DOHH2 (cell line): ENCODE data around the gene LHFPL6.

Source experiments
- H3F3A ChIP-seq: fragments of 200-600 bp; sonication (generic), shearing (Covaris generic); 2 replicates; pipeline ENCODE4 v1.6.0; 2016; ENCODE audit warnings: antibody characterized with exemption, mild to moderate bottlenecking; ENCODE audit not compliant: control insufficient read depth, insufficient read depth
- H3K27ac ChIP-seq: fragments of 200-600 bp; sonication (generic); 2 replicates; pipeline ENCODE4 v1.5.1; 2014; ENCODE audit warnings: low read depth, mild to moderate bottlenecking, low read length, moderate library complexity
- H3K27me3 ChIP-seq: fragments of 200-600 bp; sonication (generic); 2 replicates; pipeline ENCODE4 v1.6.1; 2014; ENCODE audit warnings: mild to moderate bottlenecking, low read length, mixed read lengths; ENCODE audit not compliant: control insufficient read depth
- H3K36me3 ChIP-seq: fragments of 200-600 bp; sonication (generic); 2 replicates; pipeline ENCODE4 v1.6.1; 2014; ENCODE audit warnings: mild to moderate bottlenecking, low read length, moderate library complexity, mixed read lengths; ENCODE audit not compliant: control insufficient read depth
- H3K4me1 ChIP-seq: fragments of 200-600 bp; sonication (generic); 2 replicates; pipeline ENCODE4 v1.6.1; 2014; ENCODE audit warnings: mild to moderate bottlenecking, low read length, mixed read lengths; ENCODE audit not compliant: control insufficient read depth
- H3K4me2 ChIP-seq: fragments of 200-600 bp; sonication (generic); 2 replicates; pipeline ENCODE4 v1.6.0; 2014; ENCODE audit warnings: mild to moderate bottlenecking, low read length, moderate library complexity
- H3K4me3 ChIP-seq: fragments of 200-600 bp; sonication (generic); 2 replicates; pipeline ENCODE4 v1.5.1; 2014; ENCODE audit warnings: mild to moderate bottlenecking, low read length, mixed read lengths
- H3K79me2 ChIP-seq: fragments of 200-600 bp; sonication (generic); 2 replicates; pipeline ENCODE4 v1.6.1; 2014; ENCODE audit warnings: mild to moderate bottlenecking, low read length, mixed read lengths; ENCODE audit not compliant: control insufficient read depth
- H3K9me2 ChIP-seq: fragments of 200-600 bp; sonication (generic); replicated peaks from 2 replicates; pipeline ENCODE4 v1.6.1; 2014; ENCODE audit warnings: mild to moderate bottlenecking, low read length, mixed read lengths; ENCODE audit not compliant: control insufficient read depth
- H3K9me3 ChIP-seq: fragments of 200-600 bp; sonication (generic); 2 replicates; pipeline ENCODE4 v1.6.1; 2014; ENCODE audit warnings: antibody characterized with exemption, low read length, mixed read lengths; ENCODE audit not compliant: control insufficient read depth, insufficient read depth
- H4K20me1 ChIP-seq: fragments of 200-600 bp; sonication (generic); 2 replicates; pipeline ENCODE4 v1.6.0; 2014; ENCODE audit warnings: low read depth, mild to moderate bottlenecking, antibody characterized with exemption, low read length, moderate library complexity; ENCODE audit not compliant: control insufficient read depth, insufficient read depth
- CTCF ChIP-seq: fragments of 200-600 bp; sonication (generic); IDR thresholded peaks from one replicate; pipeline ENCODE4 v1.5.1; 2014; ENCODE audit warnings: antibody characterized with exemption, mild to moderate bottlenecking, low read depth, low read length; ENCODE audit not compliant: poor library complexity, severe bottlenecking
- EZH2phosphoT487 ChIP-seq: fragments of 200-600 bp; sonication (generic); IDR thresholded peaks from 2 replicates; pipeline ENCODE4 v1.6.1; 2017; ENCODE audit warnings: borderline replicate concordance, mild to moderate bottlenecking, antibody characterized with exemption, low read length, moderate library complexity, mixed read lengths

The LHFPL6 gene

GRCh38 chr13:39302820-39303219, 300.2 kb downstream of the LHFPL6 start:
- H3K4me3 ChIP-seq, result no peak overlapping the region
- no peaks in the 10 kb centered on the region for H3K9me2 ChIP-seq
- peaks cover 3% of the 10 kb centered on the region; the same call in 1 of the 2 replicates for H3K9me3 ChIP-seq
- no peak overlapping the region for H3K4me2 ChIP-seq
- H3K36me3 ChIP-seq, result no peaks in the 10 kb centered on the region
- no peaks in the 10 kb centered on the region for H3K27me3 ChIP-seq
- no peaks in the 10 kb centered on the region for H4K20me1 ChIP-seq
- H3K27ac ChIP-seq, result no peak overlapping the region
- no peaks in the 10 kb centered on the region for H3F3A ChIP-seq
- no peak for TF ChIP-seq EZH2phosphoT487
- no peak for TF ChIP-seq CTCF
- no peaks in the 10 kb centered on the region for H3K79me2 ChIP-seq
- peaks cover 5% of the 10 kb centered on the region; the same call in 1 of the 2 replicates for H3K4me1 ChIP-seq

- no peaks in the 10 kb centered on the region for H3K36me3 ChIP-seq
- no peaks in the 10 kb centered on the region for H3K79me2 ChIP-seq
- no peak overlapping the region for H3K4me2 ChIP-seq
- H3K27ac ChIP-seq, result no peak overlapping the region
- H4K20me1 ChIP-seq, result no peaks in the 10 kb centered on the region
- no peaks in the 10 kb centered on the region for H3K4me1 ChIP-seq
- peaks cover 13% of the 10 kb centered on the region; the same call in 1 of the 2 replicates for H3K9me3 ChIP-seq
- no peak for TF ChIP-seq CTCF
- no peak for TF ChIP-seq EZH2phosphoT487
- H3K4me3 ChIP-seq, result no peak overlapping the region
- H3K27me3 ChIP-seq, result no peaks in the 10 kb centered on the region
- H3K9me2 ChIP-seq, result no peaks in the 10 kb centered on the region
- H3F3A ChIP-seq, result no peaks in the 10 kb centered on the region
Measured at GRCh38 chr13:39298951-39299350, 304.0 kb downstream of the LHFPL6 start.

- Histone ChIP-seq H3K36me3 (no peaks in the 10 kb centered on the region), H3K9me3 (peaks cover 13% of the 10 kb centered on the region; the same call in 1 of the 2 replicates), H3K79me2 (no peaks in the 10 kb centered on the region), H3K27ac (no peak overlapping the region), H3K4me3 (no peak overlapping the region), H3K4me1 (no peaks in the 10 kb centered on the region), H3F3A (no peaks in the 10 kb centered on the region), H4K20me1 (no peaks in the 10 kb centered on the region), H3K4me2 (no peak overlapping the region), H3K9me2 (no peaks in the 10 kb centered on the region), H3K27me3 (no peaks in the 10 kb centered on the region)
- TF ChIP-seq CTCF (no peak), EZH2phosphoT487 (no peak)
Measured at GRCh38 chr13:39297664-39298171, 305.3 kb downstream of the LHFPL6 start.

- TF ChIP-seq EZH2phosphoT487, result no peak
- no peak for TF ChIP-seq CTCF
Measured at GRCh38 chr13:39297023-39297422, 306.0 kb downstream of the LHFPL6 start.

More at GRCh38 chr13:39297023-39297422, 306.0 kb downstream of the LHFPL6 start:
- H3F3A ChIP-seq, result no peaks in the 10 kb centered on the region
- H4K20me1 ChIP-seq, result no peaks in the 10 kb centered on the region
- no peaks in the 10 kb centered on the region for H3K4me1 ChIP-seq
- no peak overlapping the region for H3K27ac ChIP-seq
- no peak overlapping the region for H3K4me2 ChIP-seq
- peaks cover 13% of the 10 kb centered on the region; the same call in 1 of the 2 replicates for H3K9me3 ChIP-seq
- H3K27me3 ChIP-seq, result no peaks in the 10 kb centered on the region
- no peaks in the 10 kb centered on the region for H3K36me3 ChIP-seq
- H3K9me2 ChIP-seq, result no peaks in the 10 kb centered on the region
- H3K79me2 ChIP-seq, result no peaks in the 10 kb centered on the region
- no peak overlapping the region for H3K4me3 ChIP-seq
